Measurements from ENCODE around the gene KAT8.
"Not testable (repeated sequence)": the region's sequence is repeated elsewhere in the genome, so short reads cannot be mapped to it uniquely, and the experiment has no call there.

DNA sequence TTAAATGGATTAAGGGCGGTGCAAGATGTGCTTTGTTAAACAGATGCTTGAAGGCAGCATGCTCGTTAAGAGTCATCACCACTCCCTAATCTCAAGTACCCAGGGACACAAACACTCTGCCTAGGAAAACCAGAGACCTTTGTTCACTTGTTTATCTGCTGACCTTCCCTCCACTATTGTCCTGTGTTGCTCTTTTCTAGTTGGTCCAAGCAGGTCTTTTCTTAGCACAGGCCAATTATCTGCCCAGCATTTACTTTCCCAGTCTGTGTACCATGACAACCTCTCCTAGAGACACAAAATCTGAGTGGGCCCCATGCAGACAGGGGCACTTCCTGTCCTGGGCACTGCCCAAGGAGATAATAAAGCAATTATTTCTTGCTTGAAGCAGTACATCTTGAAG lies 52.6 kb downstream of the KAT8 start:
- not testable (repeated sequence) for TF ChIP-seq SUZ12 (IDR thresholded peaks at IDR 0.05; ENCODE audit: extremely low read depth, insufficient read depth, insufficient read length); ZNF274 (IDR thresholded peaks at IDR 0.05; ENCODE audit: low read depth, low read length); YY1 (IDR thresholded peaks at IDR 0.05; ENCODE audit: insufficient read depth, insufficient read length)

Measured in NT2/D1 (cell line).